K562 (cell line): ENCODE results near the gene PAQR8. TPM values are rescaled to one million over a fixed set of nuclear protein-coding genes. Genes with fewer than 3 reads are reported as not detected.

Experiments used
- CEBPG ChIP-seq, 3 experiments: fragments of 200-800 bp in 1 of 3; sonication (Bioruptor generic) in 1 of 3; sonication (generic) in 1 of 3; formaldehyde crosslinking in 1 of 3; IDR thresholded peaks in 2 of 3; conservative IDR thresholded peaks in 1 of 3; 2 replicates each; pipeline versions ENCODE4 v1.6.1 to v1.8.0; 2016 to 2022; ENCODE audit warnings: missing compliant biosample characterization in 2 of 3, missing genetic modification characterization in 2 of 3, mild to moderate bottlenecking in 1 of 3, missing genetic modification reagents in 1 of 3
- EHMT2 ChIP-seq: fragments of 450-650 bp; IDR thresholded peaks from 2 replicates; pipeline ENCODE4 v1.6.1; 2018; ENCODE audit warnings: antibody characterized with exemption
- MYNN ChIP-seq, 2 experiments: sonication (generic); formaldehyde crosslinking in 1 of 2; IDR thresholded peaks; 2 replicates each; pipeline versions ENCODE4 v1.5.0 to v1.6.1; 2016 to 2020; ENCODE audit warnings: antibody characterized with exemption in 1 of 2, missing genetic modification reagents in 1 of 2
- OTX1 ChIP-seq: fragments of 450-650 bp; formaldehyde crosslinking; IDR thresholded peaks from 2 replicates; pipeline ENCODE4 v1.4.0; 2022; ENCODE audit warnings: mild to moderate bottlenecking
- PPARD ChIP-seq: fragments of 250-450 bp; sonication (Bioruptor Pico); IDR thresholded peaks from 2 replicates; pipeline ENCODE4 v1.8.0; 2022; ENCODE audit warnings: inconsistent platforms, mild to moderate bottlenecking, moderate library complexity
- RBM39 ChIP-seq: fragments of 200-400 bp; formaldehyde crosslinking; optimal IDR thresholded peaks from 2 replicates; pipeline ENCODE3; 2018; ENCODE audit warnings: low read depth, low read length
- ZNF644 ChIP-seq: fragments of 200-800 bp; sonication (Bioruptor generic); IDR thresholded peaks from 2 replicates; pipeline ENCODE4 v1.6.1; 2016; ENCODE audit warnings: low read depth, missing genetic modification characterization, missing compliant biosample characterization
- polyA plus RNA-seq, 8 experiments: library from polyadenylated mRNA; depleted of rRNA in 4 of 8; stranded (reverse) in 5 of 8; unstranded in 3 of 8; fragments of >200 nt; fragmentation: Nextera tagmentation in 2 of 8; fragmentation: Illumina TruSeq in 1 of 8; extraction: Ambion mirVana in 2 of 8; extraction: Trizol in 1 of 8; gene quantifications; 2 replicates each; pipeline versions ENCODE4 v1.2.1 to v1.2.3, GENCODE V29; 2011 to 2014; ENCODE audit warnings: inconsistent platforms in 1 of 8, missing spikeins in 1 of 8
- total RNA-seq, 7 experiments: library from RNA; depleted of rRNA in 6 of 7; stranded (reverse); fragments of >200 nt in 6 of 7; fragmentation: Illumina TruSeq in 2 of 7; extraction: Trizol in 2 of 7; gene quantifications; 2 replicates each; pipeline versions ENCODE4 v1.2.1 to v1.2.3, GENCODE V29; 2011 to 2021; ENCODE audit warnings: low replicate concordance in 1 of 7
- TF ChIP-seq, protein P1 (sequence below): sonication (generic); formaldehyde crosslinking; IDR thresholded peaks from 2 replicates; pipeline ENCODE4 v1.5.0; 2020; ENCODE audit warnings: missing genetic modification reagents
- TF ChIP-seq, protein P2 (sequence below): fragments of 450-650 bp; IDR thresholded peaks from 2 replicates; pipeline ENCODE4 v1.7.1; 2018; ENCODE audit warnings: mild to moderate bottlenecking, low read depth; ENCODE audit not compliant: partially characterized antibody
- TF ChIP-seq, protein P3 (sequence below), 2 experiments: fragments of 450-650 bp; formaldehyde crosslinking in 1 of 2; IDR thresholded peaks; 2 replicates each; pipeline versions ENCODE4 v1.4.0 to v1.6.1; 2014 to 2020; ENCODE audit warnings: mild to moderate bottlenecking in 2 of 2, borderline replicate concordance in 1 of 2, low read depth in 1 of 2
- TF ChIP-seq, protein P4 (sequence below): sonication (generic); formaldehyde crosslinking; IDR thresholded peaks from 2 replicates; pipeline ENCODE4 v1.8.1; 2022; ENCODE audit warnings: missing genetic modification reagents

The PAQR8 gene
- total and polyA plus RNA-seq, 9 of the 15 experiments (the other 6 are each of a cell fraction or from before 2014, with no cell fraction given), result 1.4 to 10.2 (median 3.5) TPM

DNA sequence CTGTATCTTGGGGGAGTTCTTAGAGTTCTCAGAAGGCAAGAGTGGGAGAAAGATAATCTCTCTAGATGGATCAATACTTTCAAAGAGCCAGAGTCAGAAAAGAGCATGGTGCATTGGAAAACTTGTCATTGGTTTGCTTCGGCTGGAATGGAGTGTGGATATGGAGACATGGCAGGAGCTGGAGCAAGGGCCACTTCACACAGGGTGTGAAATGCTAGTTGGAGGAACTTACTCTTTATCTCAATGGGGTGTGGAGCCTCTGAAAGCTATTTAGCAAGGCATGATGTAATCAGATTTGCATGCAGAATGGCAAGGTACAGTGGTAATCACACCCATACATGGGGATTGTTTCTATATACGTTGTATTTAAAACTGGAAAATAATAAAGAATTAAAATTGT is 31.5 kb upstream of the PAQR8 start (continued):
- TF ChIP-seq, protein P1, sequence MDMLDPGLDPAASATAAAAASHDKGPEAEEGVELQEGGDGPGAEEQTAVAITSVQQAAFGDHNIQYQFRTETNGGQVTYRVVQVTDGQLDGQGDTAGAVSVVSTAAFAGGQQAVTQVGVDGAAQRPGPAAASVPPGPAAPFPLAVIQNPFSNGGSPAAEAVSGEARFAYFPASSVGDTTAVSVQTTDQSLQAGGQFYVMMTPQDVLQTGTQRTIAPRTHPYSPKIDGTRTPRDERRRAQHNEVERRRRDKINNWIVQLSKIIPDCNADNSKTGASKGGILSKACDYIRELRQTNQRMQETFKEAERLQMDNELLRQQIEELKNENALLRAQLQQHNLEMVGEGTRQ (CRISPR knock-in tag), result no peak
- TF ChIP-seq, protein P2, sequence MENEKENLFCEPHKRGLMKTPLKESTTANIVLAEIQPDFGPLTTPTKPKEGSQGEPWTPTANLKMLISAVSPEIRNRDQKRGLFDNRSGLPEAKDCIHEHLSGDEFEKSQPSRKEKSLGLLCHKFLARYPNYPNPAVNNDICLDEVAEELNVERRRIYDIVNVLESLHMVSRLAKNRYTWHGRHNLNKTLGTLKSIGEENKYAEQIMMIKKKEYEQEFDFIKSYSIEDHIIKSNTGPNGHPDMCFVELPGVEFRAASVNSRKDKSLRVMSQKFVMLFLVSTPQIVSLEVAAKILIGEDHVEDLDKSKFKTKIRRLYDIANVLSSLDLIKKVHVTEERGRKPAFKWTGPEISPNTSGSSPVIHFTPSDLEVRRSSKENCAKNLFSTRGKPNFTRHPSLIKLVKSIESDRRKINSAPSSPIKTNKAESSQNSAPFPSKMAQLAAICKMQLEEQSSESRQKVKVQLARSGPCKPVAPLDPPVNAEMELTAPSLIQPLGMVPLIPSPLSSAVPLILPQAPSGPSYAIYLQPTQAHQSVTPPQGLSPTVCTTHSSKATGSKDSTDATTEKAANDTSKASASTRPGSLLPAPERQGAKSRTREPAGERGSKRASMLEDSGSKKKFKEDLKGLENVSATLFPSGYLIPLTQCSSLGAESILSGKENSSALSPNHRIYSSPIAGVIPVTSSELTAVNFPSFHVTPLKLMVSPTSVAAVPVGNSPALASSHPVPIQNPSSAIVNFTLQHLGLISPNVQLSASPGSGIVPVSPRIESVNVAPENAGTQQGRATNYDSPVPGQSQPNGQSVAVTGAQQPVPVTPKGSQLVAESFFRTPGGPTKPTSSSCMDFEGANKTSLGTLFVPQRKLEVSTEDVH, result no peak
- TF ChIP-seq PPARD (CRISPR knock-in tag) (no peak), MYNN (IDR thresholded peaks at IDR 0.05) (no peak), MYNN (CRISPR knock-in tag; IDR thresholded peaks at IDR 0.05) (no peak), ZNF644 (tag) (no peak), CEBPG (CRISPR knock-in tag; IDR thresholded peaks at IDR 0.05) (no peak), CEBPG (tag; conservative IDR thresholded peaks at IDR 0.05 in 1 of 2, IDR thresholded peaks at IDR 0.05 in 1 of 2) (peak; percentile 71 to 76), EHMT2 (no peak), RBM39 (no peak), OTX1 (no peak)
- TF ChIP-seq, protein P3, sequence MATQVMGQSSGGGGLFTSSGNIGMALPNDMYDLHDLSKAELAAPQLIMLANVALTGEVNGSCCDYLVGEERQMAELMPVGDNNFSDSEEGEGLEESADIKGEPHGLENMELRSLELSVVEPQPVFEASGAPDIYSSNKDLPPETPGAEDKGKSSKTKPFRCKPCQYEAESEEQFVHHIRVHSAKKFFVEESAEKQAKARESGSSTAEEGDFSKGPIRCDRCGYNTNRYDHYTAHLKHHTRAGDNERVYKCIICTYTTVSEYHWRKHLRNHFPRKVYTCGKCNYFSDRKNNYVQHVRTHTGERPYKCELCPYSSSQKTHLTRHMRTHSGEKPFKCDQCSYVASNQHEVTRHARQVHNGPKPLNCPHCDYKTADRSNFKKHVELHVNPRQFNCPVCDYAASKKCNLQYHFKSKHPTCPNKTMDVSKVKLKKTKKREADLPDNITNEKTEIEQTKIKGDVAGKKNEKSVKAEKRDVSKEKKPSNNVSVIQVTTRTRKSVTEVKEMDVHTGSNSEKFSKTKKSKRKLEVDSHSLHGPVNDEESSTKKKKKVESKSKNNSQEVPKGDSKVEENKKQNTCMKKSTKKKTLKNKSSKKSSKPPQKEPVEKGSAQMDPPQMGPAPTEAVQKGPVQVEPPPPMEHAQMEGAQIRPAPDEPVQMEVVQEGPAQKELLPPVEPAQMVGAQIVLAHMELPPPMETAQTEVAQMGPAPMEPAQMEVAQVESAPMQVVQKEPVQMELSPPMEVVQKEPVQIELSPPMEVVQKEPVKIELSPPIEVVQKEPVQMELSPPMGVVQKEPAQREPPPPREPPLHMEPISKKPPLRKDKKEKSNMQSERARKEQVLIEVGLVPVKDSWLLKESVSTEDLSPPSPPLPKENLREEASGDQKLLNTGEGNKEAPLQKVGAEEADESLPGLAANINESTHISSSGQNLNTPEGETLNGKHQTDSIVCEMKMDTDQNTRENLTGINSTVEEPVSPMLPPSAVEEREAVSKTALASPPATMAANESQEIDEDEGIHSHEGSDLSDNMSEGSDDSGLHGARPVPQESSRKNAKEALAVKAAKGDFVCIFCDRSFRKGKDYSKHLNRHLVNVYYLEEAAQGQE (IDR thresholded peaks at IDR 0.05; ENCODE audit: borderline replicate concordance), result no peak
- TF ChIP-seq, protein P3 (CRISPR knock-in tag; IDR thresholded peaks at IDR 0.05; ENCODE audit: low read depth), result no peak
- TF ChIP-seq, protein P4, sequence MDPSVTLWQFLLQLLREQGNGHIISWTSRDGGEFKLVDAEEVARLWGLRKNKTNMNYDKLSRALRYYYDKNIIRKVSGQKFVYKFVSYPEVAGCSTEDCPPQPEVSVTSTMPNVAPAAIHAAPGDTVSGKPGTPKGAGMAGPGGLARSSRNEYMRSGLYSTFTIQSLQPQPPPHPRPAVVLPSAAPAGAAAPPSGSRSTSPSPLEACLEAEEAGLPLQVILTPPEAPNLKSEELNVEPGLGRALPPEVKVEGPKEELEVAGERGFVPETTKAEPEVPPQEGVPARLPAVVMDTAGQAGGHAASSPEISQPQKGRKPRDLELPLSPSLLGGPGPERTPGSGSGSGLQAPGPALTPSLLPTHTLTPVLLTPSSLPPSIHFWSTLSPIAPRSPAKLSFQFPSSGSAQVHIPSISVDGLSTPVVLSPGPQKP (CRISPR knock-in tag), result no peak
